IPS-20b (cell line): Measurements from ENCODE around the gene XYLT1.

Experiments
- H3K27ac ChIP-seq: one replicate; pipeline ENCODE4 v1.5.1; 2013; ENCODE audit warnings: low read length
- H3K27me3 ChIP-seq: 2 replicates; pipeline ENCODE4 v1.6.1; 2013; ENCODE audit warnings: mild to moderate bottlenecking, low read length, inconsistent platforms; ENCODE audit not compliant: insufficient read depth
- H3K36me3 ChIP-seq: 2 replicates; pipeline ENCODE4 v1.6.1; 2013; ENCODE audit warnings: low read depth, mild to moderate bottlenecking, inconsistent platforms, low read length, moderate library complexity; ENCODE audit not compliant: insufficient read depth
- H3K4me1 ChIP-seq: 2 replicates; pipeline ENCODE4 v1.6.1; 2013; ENCODE audit warnings: mild to moderate bottlenecking, control low read depth, inconsistent platforms, low read length, moderate library complexity; ENCODE audit not compliant: insufficient read depth
- H3K4me3 ChIP-seq: 2 replicates; pipeline ENCODE4 v1.5.1; 2013; ENCODE audit warnings: mild to moderate bottlenecking, low read length, inconsistent platforms
- H3K9ac ChIP-seq: 2 replicates; pipeline ENCODE4 v1.6.1; 2013; ENCODE audit warnings: low read depth, mild to moderate bottlenecking, inconsistent platforms, low read length, moderate library complexity
- H3K9me3 ChIP-seq: 2 replicates; pipeline ENCODE4 v1.6.1; 2013; ENCODE audit warnings: mild to moderate bottlenecking, low read depth, low read length, inconsistent platforms; ENCODE audit not compliant: insufficient read depth

The XYLT1 gene

DNA sequence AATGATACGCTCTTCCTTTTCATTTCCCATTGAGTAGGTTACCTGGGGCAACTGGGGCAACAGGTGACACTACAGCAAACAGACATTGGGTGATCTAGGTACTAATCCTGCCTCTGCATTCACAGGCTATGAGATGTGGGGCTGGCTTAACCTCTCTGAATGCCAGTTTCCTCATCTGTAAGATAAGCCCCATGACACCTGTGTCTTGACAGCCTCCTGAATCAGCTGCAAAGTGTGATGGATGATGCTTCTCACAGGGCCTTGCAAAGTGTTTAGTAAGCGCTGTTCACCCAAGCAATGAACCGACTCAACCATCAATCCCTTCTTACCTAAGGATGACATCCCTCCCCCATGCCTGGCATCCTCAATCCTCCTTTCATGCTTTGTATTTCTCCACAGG is 322.8 kb downstream of the XYLT1 start:
- no peak overlapping the region for H3K9ac ChIP-seq
- no peak overlapping the region for H3K27ac ChIP-seq
- H3K4me3 ChIP-seq = no peak overlapping the region
- H3K9me3 ChIP-seq = no peaks in the 10 kb centered on the region
- no peaks in the 10 kb centered on the region for H3K27me3 ChIP-seq
- H3K4me1 ChIP-seq = no peaks in the 10 kb centered on the region
- H3K36me3 ChIP-seq = no peaks in the 10 kb centered on the region

DNA sequence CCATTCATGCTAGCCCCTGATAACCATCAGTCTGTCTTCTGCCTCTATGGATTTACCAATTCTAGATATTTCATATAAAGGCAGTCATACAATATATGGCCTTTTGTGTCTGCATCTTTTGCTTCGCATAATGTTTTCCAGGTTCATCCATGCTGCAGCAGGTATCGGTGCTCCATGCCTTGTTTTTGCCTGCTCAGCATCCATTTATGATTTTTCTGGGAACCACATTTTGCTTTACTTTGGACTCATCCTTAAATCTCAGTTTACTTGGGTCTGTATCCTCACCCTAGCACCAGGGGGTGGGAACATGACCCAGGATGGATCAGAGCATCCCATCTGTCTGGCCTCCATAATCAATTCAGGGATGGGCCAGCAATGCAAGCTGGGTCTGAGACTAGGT is 325.7 kb downstream of the XYLT1 start:
- no peak overlapping the region for H3K27ac ChIP-seq
- H3K36me3 ChIP-seq = no peaks in the 10 kb centered on the region
- H3K4me3 ChIP-seq = no peak overlapping the region

DNA sequence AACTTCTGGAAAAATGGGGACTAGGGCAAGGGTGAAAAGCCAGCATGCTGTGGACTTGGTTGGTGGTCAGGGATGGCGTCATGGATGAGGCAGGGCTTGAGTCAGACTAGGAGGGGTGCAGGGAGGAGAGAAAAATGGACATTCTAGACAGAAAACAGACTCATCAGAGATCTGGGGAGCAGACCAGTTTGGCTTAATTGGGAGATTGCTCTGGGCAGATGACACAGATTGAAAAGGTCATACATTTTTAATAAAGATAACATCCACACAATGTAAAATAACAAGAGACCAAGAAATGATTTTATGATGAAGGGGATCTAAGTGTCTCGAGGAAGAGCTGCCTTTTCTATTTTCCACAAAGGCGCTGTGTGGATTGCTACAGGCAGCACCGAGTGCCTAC is 326.3 kb downstream of the XYLT1 start:
- Histone ChIP-seq H3K4me3 (no peak overlapping the region), H3K4me1 (no peaks in the 10 kb centered on the region), H3K27ac (no peak overlapping the region), H3K9me3 (no peaks in the 10 kb centered on the region), H3K27me3 (no peaks in the 10 kb centered on the region), H3K36me3 (no peaks in the 10 kb centered on the region), H3K9ac (no peak overlapping the region)

More for the DNA sequence above, 325.7 kb downstream of the XYLT1 start:
- no peaks in the 10 kb centered on the region for H3K27me3 ChIP-seq
- H3K9me3 ChIP-seq = no peaks in the 10 kb centered on the region
- no peak overlapping the region for H3K9ac ChIP-seq
- H3K4me1 ChIP-seq = no peaks in the 10 kb centered on the region

DNA sequence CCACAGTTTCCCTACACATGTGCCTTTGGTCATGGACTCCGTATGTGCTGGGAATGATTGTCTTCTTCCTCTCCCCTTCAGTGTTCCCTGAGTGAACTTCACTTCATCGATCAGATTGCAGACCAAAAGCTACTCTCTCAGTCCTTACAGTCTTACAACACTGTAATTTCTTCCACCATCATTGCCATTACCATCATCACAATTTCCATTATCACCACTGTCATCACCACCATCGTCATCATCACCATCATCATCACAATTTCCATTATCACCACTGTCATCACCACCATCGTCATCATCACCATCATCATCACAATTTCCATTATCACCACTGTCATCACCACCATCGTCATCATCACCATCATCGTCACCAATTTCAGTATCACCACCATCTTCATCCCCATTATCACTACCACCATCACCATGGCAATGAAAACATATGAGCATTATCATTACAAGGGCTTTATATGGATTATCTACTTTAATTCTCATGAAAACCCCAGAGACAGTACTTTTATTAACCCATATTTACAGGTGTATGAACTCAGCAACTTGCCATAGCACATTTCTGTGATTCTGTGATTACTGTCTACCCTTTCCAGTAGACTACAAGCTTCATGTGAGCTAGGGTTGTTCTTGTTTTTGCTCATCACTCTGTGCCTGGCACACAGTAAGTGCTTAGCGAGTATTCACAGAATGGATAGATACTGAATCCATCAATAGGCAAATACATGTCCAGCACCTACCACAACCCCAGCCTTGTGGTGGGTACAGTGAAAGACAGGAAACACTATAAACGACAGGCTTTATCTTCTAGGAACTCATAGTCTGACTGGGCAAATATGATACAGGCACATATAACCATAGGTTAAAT is 327.0 kb downstream of the XYLT1 start:
- H3K9me3 ChIP-seq = no peaks in the 10 kb centered on the region
- H3K27me3 ChIP-seq = no peaks in the 10 kb centered on the region
- no peak overlapping the region for H3K27ac ChIP-seq
- H3K36me3 ChIP-seq = no peaks in the 10 kb centered on the region
- H3K4me3 ChIP-seq = no peak overlapping the region
- H3K4me1 ChIP-seq = no peaks in the 10 kb centered on the region
- H3K9ac ChIP-seq = no peak overlapping the region

DNA sequence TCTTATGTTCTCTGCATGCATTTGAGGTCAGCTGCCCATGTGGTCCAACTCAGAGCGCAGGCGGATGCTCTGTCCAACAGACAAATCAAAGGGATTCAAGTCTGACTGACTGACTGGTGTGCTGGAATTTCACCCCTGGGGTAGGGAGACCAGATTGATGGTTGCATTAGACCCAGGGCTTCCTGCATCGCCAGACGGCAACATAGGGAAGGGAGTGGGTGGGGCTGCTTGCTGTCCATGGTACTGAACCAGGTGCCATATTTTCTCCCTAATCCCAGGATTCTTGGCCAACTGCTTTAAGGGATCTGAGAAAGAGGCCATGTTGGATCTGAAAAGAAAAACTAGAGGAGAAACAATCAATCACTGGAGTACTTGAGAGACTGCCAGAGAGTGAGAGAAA is 332.0 kb downstream of the XYLT1 start:
- Histone ChIP-seq H3K27ac (no peak overlapping the region), H3K4me1 (no peaks in the 10 kb centered on the region), H3K36me3 (peaks cover 14% of the 10 kb centered on the region; the same call in 1 of the 2 replicates), H3K9me3 (no peaks in the 10 kb centered on the region), H3K27me3 (no peaks in the 10 kb centered on the region), H3K9ac (no peak overlapping the region), H3K4me3 (no peak overlapping the region)

DNA sequence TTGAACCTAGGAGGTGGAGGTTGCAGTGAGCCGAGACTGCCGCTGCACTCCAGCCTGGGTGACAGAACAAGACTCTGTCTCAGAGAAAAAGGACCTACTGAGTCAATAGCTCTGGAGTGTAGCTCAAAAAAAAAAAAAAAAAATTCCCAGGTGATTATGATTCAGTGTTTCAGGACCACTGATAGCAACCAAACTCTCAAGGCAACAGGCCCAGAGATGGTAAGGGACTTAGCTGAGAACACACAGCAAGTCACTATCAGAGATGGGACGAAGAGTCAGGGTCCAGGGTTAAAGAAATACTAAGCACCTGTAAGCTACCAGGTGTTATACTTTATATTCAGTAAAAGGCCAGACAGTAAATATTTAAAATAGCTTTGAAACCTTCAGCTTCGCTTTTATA is 335.3 kb downstream of the XYLT1 start:
- no peaks in the 10 kb centered on the region for H3K9me3 ChIP-seq
- no peak overlapping the region for H3K4me3 ChIP-seq
- peaks cover 4% of the 10 kb centered on the region for H3K4me1 ChIP-seq
- H3K36me3 ChIP-seq = peaks cover 22% of the 10 kb centered on the region; the same call in 1 of the 2 replicates
- H3K27ac ChIP-seq = no peak overlapping the region
- no peak overlapping the region for H3K9ac ChIP-seq
- no peaks in the 10 kb centered on the region for H3K27me3 ChIP-seq

DNA sequence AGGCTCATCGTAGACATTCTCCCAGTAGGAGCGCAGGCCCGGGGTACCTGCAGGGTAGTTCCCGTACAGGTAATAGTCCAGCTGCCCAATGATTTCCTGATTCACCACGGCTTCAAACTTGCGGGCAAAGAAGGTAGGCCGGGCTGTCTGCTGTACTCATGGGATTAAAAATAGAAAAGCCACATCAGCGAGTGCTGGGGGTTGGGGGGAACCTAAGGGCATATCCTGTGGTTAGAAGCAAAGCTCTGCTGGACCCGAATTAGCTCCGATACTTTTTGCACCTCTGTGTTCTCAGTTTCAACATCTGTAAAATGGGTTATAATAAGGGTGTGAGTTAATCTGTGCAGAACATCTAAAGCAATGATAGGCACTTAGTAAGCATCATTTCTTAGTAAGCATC is 336.2 kb downstream of the XYLT1 start:
- H3K27me3 ChIP-seq = no peaks in the 10 kb centered on the region
- H3K4me3 ChIP-seq = no peak overlapping the region
- H3K4me1 ChIP-seq = peaks cover 4% of the 10 kb centered on the region
- peaks cover 22% of the 10 kb centered on the region; the same call in 1 of the 2 replicates for H3K36me3 ChIP-seq
- no peak overlapping the region for H3K9ac ChIP-seq
- no peak overlapping the region for H3K27ac ChIP-seq
- H3K9me3 ChIP-seq = no peaks in the 10 kb centered on the region

DNA sequence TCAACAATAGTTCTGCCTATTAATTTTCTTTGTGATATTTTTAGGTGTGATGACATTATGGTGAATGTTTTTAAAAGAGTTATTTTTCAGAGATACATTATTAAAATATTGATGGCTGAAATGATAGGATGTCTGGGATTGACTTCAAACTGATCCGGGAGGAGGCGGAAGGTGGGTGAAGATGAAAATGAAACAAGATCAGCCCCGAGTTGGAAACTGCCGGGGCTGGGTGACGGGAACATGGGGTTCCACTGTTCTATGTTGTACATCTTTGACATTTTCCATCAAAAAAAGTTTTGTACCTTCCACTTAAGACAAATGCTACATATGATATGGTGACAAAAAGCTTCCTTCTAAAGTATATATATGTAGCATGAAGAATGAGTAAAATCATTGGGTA is 336.9 kb downstream of the XYLT1 start:
- H3K4me1 ChIP-seq = peaks cover 4% of the 10 kb centered on the region
- no peaks in the 10 kb centered on the region for H3K9me3 ChIP-seq
- H3K9ac ChIP-seq = no peak overlapping the region
- peaks cover 22% of the 10 kb centered on the region; the same call in 1 of the 2 replicates for H3K36me3 ChIP-seq
- no peak overlapping the region for H3K4me3 ChIP-seq
- H3K27me3 ChIP-seq = no peaks in the 10 kb centered on the region
- H3K27ac ChIP-seq = no peak overlapping the region

DNA sequence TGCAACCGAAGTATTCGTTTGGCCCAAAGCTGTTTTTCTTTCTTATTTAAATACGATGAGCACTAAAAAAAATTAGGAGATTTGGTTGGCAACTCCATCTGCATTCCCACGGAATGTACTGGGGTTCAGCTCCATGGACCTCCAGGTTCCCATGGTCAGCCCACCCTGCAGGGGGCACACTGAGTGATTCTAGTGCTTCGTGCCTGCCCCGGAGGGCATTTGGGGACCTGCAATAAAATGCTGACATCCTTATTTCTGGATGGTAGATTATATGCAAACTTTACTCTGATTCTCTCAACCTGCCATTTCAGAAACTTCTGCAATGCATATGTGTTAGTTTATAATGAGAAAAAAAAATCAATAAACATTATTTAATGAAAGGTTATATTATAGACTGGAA is 339.4 kb downstream of the XYLT1 start:
- Histone ChIP-seq H3K4me3 (no peak overlapping the region), H3K4me1 (peaks cover 4% of the 10 kb centered on the region), H3K9ac (no peak overlapping the region), H3K27me3 (no peaks in the 10 kb centered on the region), H3K27ac (no peak overlapping the region), H3K9me3 (no peaks in the 10 kb centered on the region), H3K36me3 (peaks cover 30% of the 10 kb centered on the region)

DNA sequence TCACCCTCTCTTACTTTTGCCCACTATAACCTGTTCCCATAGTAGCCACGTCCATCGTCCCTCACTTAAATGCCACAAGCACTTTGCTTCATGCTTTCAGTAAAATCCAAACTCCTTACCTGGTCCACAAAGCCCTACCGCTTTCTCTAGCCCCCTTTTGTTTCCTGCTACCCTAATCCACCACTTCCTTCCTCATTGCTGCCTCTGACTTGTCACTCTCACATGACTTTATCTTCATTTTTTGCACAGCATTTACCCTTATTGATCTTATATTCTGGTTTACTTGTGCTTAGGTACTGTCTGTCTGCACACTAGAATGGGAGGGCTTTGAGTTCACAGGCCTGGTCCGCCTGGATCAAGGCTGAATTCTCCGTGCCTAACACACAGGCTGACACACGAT is 340.0 kb downstream of the XYLT1 start:
- peaks cover 32% of the 10 kb centered on the region for H3K36me3 ChIP-seq
- no peak overlapping the region for H3K27ac ChIP-seq
- H3K9me3 ChIP-seq = no peaks in the 10 kb centered on the region
- H3K4me1 ChIP-seq = peaks cover 4% of the 10 kb centered on the region
- H3K27me3 ChIP-seq = no peaks in the 10 kb centered on the region
- H3K9ac ChIP-seq = no peak overlapping the region
- no peak overlapping the region for H3K4me3 ChIP-seq

DNA sequence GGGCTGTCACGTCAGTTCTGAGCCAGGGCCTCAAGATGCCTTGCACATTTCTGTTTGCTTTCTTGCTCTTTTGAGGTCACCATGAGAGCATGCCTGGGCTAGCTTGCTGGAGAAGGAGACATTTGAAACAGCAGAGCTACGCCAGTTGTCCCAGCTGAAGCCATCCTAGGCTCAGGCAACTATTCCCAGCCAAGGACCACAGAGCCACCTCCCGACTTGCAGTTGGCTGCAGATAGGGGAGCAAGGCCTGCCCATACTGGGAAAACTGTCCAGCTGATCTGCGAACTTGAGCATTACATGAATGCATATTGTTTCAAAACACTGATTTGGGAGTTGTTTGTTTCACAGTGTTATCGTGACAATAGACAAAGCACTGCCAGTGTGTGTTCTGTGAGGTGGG is 340.8 kb downstream of the XYLT1 start:
- no peak overlapping the region for H3K27ac ChIP-seq
- no peak overlapping the region for H3K9ac ChIP-seq
- no peaks in the 10 kb centered on the region for H3K9me3 ChIP-seq
- no peak overlapping the region for H3K4me3 ChIP-seq
- no peaks in the 10 kb centered on the region for H3K27me3 ChIP-seq
- peaks cover 37% of the 10 kb centered on the region for H3K36me3 ChIP-seq
- peaks cover 4% of the 10 kb centered on the region for H3K4me1 ChIP-seq

DNA sequence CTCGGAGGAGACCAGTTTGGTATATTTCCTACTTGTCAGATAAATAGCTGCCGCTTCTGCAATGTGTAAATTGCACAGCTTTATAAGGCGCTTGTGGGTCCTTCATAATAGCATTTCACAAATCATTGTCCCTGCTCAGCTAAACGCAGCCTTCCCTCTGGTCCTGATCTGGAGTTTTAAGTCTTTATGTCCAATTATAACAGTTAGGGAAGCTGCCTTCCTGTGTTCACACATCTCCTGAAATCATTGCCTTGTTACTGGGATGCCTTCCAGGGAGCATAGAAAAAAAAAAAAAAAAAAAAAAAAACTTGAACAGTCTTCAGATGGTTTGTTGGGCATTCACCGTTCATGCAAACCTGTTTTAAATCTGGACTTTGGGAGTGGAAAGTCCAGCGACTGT is 342.0 kb downstream of the XYLT1 start:
- Histone ChIP-seq H3K4me3 (no peak overlapping the region), H3K9me3 (no peaks in the 10 kb centered on the region), H3K27ac (no peak overlapping the region), H3K27me3 (no peaks in the 10 kb centered on the region), H3K4me1 (peaks cover 4% of the 10 kb centered on the region), H3K9ac (no peak overlapping the region), H3K36me3 (peaks cover 34% of the 10 kb centered on the region)
